ENCODE data around the gene KIF13A. TPM values are rescaled to one million over a fixed set of nuclear protein-coding genes. Genes with fewer than 3 reads are reported as not detected.

Gene KIF13A
- total and polyA plus RNA-seq, 10 donors, result 3.7 to 32.0 (median 19.9) TPM

DNA sequence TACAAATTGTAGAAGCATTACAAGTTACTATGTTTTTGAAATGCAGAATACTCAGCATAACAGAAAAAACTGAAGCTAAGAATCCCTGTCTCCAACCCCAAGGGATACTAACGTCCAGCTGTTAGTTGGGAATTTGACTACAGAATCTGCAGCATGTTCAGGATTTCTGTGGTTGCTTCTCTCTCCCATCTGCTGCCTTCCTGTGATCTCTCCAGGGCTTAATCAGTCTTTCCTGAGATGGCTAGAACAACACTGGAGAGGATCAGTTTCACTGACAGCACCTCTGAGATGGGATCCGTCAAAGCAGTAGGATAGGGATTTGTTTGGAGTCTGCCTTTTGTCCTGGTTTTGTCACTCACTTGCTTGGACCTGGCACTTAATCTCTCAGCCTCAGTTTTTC, 207.4 kb downstream of the KIF13A start:
- no peaks in the 10 kb centered on the region for H3K9me3 ChIP-seq
- TF ChIP-seq POLR2AphosphoS5 (IDR thresholded peaks at IDR 0.05) (no peak), POLR2A (IDR thresholded peaks at IDR 0.05) (no peak)
- TF ChIP-seq, protein P1, sequence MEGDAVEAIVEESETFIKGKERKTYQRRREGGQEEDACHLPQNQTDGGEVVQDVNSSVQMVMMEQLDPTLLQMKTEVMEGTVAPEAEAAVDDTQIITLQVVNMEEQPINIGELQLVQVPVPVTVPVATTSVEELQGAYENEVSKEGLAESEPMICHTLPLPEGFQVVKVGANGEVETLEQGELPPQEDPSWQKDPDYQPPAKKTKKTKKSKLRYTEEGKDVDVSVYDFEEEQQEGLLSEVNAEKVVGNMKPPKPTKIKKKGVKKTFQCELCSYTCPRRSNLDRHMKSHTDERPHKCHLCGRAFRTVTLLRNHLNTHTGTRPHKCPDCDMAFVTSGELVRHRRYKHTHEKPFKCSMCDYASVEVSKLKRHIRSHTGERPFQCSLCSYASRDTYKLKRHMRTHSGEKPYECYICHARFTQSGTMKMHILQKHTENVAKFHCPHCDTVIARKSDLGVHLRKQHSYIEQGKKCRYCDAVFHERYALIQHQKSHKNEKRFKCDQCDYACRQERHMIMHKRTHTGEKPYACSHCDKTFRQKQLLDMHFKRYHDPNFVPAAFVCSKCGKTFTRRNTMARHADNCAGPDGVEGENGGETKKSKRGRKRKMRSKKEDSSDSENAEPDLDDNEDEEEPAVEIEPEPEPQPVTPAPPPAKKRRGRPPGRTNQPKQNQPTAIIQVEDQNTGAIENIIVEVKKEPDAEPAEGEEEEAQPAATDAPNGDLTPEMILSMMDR (IDR thresholded peaks at IDR 0.05 in 8 of 11, conservative IDR thresholded peaks at IDR 0.05 in 3 of 11), result no peak
- no peaks in the 10 kb centered on the region for H3K27me3 ChIP-seq (replicated peaks in 1 of 7)
- DNase-seq, result no peak
- H3K4me1 ChIP-seq, result no peaks in the 10 kb centered on the region
- intact Hi-C loops (cut with DNase I; ENCODE audit: low total_unique reads), result no loop called here
- no peak overlapping the region for H3K4me3 ChIP-seq
- no peak overlapping the region for H3K27ac ChIP-seq
- WGBS, 5 donors, result 88 to 96% (median 93%) methylated on average over 2 of the region's 2 CpGs
- H3K36me3 ChIP-seq, result peaks cover 0 to 100% (median 56%) of the 10 kb centered on the region in 6 donors

DNA sequence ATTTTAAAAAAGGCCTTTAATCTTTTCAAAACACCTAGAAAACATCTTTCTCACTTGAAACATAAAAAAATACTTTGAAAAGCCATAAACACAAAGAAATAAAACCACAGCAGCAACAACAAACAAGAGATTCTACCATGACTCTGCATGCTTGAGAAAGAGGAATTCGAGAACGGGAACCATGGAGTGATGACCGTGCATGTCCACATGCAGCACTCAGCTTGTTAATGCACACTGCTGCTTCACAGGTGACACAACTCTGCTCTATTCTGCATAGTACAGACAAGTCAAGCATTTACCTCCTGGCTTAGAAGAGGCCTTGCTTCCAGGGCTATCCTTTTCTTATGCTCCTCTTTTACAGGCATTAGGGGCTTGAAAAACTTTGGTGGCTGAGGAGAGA, 215.8 kb downstream of the KIF13A start:
- H3K4me1 ChIP-seq, result no peaks in the 10 kb centered on the region
- H3K36me3 ChIP-seq, result peaks cover 0 to 97% (median 24%) of the 10 kb centered on the region in 6 donors
- no peak for DNase-seq
- no peaks in the 10 kb centered on the region for H3K9me3 ChIP-seq
- H3K4me3 ChIP-seq, result no peak overlapping the region
- intact Hi-C loops (cut with DNase I; ENCODE audit: low total_unique reads), result no loop called here
- no peaks in the 10 kb centered on the region for H3K27me3 ChIP-seq (replicated peaks in 1 of 7)
- no peak overlapping the region for H3K27ac ChIP-seq
- TF ChIP-seq POLR2AphosphoS5 (IDR thresholded peaks at IDR 0.05) (no peak), POLR2A (IDR thresholded peaks at IDR 0.05) (no peak)
- TF ChIP-seq, protein P1 (IDR thresholded peaks at IDR 0.05 in 8 of 11, conservative IDR thresholded peaks at IDR 0.05 in 3 of 11), result no peak
- 57 to 85% (median 71%) methylated on average over 3 of the region's 3 CpGs for WGBS, 5 donors

DNA sequence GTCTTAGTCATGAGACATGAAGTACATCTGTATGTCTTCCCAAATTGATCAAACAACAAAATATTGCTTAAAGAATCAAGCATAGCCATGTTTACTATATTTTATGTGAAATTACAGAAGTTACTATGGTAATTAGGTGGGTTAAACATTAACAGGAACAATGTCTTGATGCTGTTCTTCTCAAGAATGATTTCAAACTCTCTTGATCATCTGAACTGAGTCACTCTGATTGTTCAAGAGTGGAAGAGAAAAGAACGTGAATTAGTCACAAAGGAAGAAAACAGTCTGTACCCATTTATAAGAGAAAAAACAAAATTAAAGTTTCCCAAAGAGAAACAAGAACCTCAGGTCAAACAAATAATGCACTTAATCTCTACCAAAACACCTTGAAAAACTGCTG, 218.6 kb downstream of the KIF13A start:
- no peak overlapping the region for H3K4me3 ChIP-seq
- no peak overlapping the region for H3K27ac ChIP-seq
- H3K36me3 ChIP-seq, result peaks cover 0 to 97% (median 31%) of the 10 kb centered on the region in 6 donors
- no peaks in the 10 kb centered on the region for H3K27me3 ChIP-seq (replicated peaks in 1 of 7)
- 82 to 92% (median 88%) methylated on average over 1 of the region's 1 CpG for WGBS, 5 donors
- no peaks in the 10 kb centered on the region for H3K9me3 ChIP-seq
- TF ChIP-seq POLR2AphosphoS5 (IDR thresholded peaks at IDR 0.05) (no peak), POLR2A (IDR thresholded peaks at IDR 0.05) (no peak)
- TF ChIP-seq, protein P1 (IDR thresholded peaks at IDR 0.05 in 8 of 11, conservative IDR thresholded peaks at IDR 0.05 in 3 of 11), result no peak
- H3K4me1 ChIP-seq, result no peaks in the 10 kb centered on the region
- intact Hi-C loops (cut with DNase I; ENCODE audit: low total_unique reads), result no loop called here
- no peak for DNase-seq

DNA sequence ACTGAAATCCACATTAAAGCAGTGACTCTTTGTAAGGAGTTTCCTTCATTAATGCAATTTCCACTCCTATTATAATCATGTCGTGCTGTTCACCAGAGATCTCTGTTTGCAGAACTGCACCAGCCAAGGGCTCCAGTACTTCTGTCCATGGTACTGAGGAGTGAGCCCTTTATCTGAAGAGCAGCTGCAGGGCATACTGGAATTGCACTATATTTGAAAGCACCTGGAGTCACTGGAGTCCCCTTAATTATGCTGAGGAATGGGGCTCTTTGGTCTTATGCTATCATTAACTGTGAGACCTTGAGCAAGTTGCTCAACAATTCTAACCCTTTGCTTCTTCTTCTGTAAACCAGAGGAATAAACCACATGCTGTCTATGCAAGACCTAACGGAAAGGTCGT, 219.0 kb downstream of the KIF13A start:
- H3K4me1 ChIP-seq, result no peaks in the 10 kb centered on the region
- WGBS, 5 donors, result 81 to 92% (median 85%) methylated on average over 3 of the region's 3 CpGs
- intact Hi-C loops (cut with DNase I; ENCODE audit: low total_unique reads), result no loop called here
- H3K9me3 ChIP-seq, result no peaks in the 10 kb centered on the region
- no peaks in the 10 kb centered on the region for H3K27me3 ChIP-seq (replicated peaks in 1 of 7)
- H3K36me3 ChIP-seq, result peaks cover 0 to 97% (median 34%) of the 10 kb centered on the region in 6 donors
- H3K4me3 ChIP-seq, result no peak overlapping the region
- no peak overlapping the region for H3K27ac ChIP-seq
- no peak for DNase-seq
- no peak for TF ChIP-seq POLR2AphosphoS5 (IDR thresholded peaks at IDR 0.05)

DNA sequence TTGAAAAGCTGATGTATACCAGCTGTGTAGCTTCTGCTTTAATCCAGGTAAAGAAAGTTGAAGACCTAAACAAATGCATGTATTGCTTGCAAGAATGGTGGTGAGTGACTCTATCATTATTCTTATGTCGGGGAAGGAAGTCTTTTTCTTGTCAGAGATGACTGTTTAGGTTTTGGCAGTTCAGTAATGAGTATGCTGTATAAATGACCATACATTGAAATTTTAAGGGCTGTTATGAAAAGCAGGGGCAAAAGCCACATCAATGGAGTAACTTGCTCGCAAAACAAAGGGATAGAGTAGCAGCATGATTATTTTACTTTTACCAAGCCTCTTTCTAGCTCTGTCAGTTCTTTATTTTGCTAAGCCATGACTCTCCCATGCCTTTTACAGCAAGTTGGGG, 224.8 kb downstream of the KIF13A start:
- peaks cover 0 to 85% (median 17%) of the 10 kb centered on the region in 6 donors for H3K36me3 ChIP-seq
- TF ChIP-seq, protein P1 (IDR thresholded peaks at IDR 0.05 in 8 of 11, conservative IDR thresholded peaks at IDR 0.05 in 3 of 11), result no peak
- TF ChIP-seq POLR2A (IDR thresholded peaks at IDR 0.05), result no peak
- no peak for TF ChIP-seq POLR2AphosphoS5 (IDR thresholded peaks at IDR 0.05)
- intact Hi-C loops (cut with DNase I; ENCODE audit: low total_unique reads), result no loop called here

More for the DNA sequence above, 224.8 kb downstream of the KIF13A start:
- Histone ChIP-seq H3K9me3 (no peaks in the 10 kb centered on the region), H3K4me1 (no peaks in the 10 kb centered on the region), H3K27ac (no peak overlapping the region), H3K4me3 (no peak overlapping the region), H3K27me3 (replicated peaks in 1 of 7) (no peaks in the 10 kb centered on the region)
- 66 to 84% (median 82%) methylated on average over 2 of the region's 2 CpGs for WGBS, 5 donors
- DNase-seq, result no peak

All from spleen (tissue), 11 donors.